ENCODE results near the gene ATP8A2.
A peak's percentile ranks its signal among the peaks of the same experiment; 100 is the strongest.
"Not testable (repeated sequence)": the region's sequence is repeated elsewhere in the genome, so short reads cannot be mapped to it uniquely, and the experiment has no call there.

ATP8A2 gene

DNA sequence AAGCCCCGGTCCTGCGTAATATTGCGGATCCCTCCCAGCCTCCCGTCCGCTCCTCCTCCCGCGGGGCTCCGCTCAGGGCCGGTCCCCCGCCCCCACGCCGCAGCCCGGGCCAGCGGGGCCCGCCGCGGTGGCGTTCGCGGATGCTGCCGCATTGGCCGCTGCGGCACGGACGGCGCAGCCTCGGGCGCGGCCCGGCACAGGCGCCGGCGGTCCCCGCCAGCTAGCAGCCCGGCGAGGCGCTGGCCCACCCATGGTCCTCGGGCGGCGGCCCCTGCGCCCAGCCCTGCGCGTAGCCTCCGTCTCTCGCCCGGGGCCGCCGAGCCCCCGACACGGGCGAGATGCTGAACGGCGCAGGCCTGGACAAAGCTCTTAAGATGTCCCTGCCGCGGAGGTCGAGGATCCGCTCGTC is at the start of gene ATP8A2:
Gene ATP8A2, plus strand, starts transcription at position 100 of the 409 bp plus-strand sequence. Its CDS starts 239 bp downstream, at position 339.
- no peak for DNase-seq (ENCODE audit: low read depth)

- no peak for DNase-seq (ENCODE audit: low read depth)
Measured at GRCh38 chr13:25324100-25324499, 47.7 kb upstream of the ATP8A2 start.

- peak; percentile 71 for DNase-seq (ENCODE audit: low read depth)
Measured at GRCh38 chr13:25329706-25330105, 42.1 kb upstream of the ATP8A2 start.

GRCh38 chr13:25330541-25330940 is 41.2 kb upstream of the ATP8A2 start:
- DNase-seq (ENCODE audit: low read depth): peak; percentile 43

- DNase-seq (ENCODE audit: low read depth): no peak
Measured at GRCh38 chr13:25335856-25336255, 35.9 kb upstream of the ATP8A2 start.

GRCh38 chr13:25345576-25345975 is 26.2 kb upstream of the ATP8A2 start:
- DNase-seq (ENCODE audit: low read depth): peak; percentile 20

DNA sequence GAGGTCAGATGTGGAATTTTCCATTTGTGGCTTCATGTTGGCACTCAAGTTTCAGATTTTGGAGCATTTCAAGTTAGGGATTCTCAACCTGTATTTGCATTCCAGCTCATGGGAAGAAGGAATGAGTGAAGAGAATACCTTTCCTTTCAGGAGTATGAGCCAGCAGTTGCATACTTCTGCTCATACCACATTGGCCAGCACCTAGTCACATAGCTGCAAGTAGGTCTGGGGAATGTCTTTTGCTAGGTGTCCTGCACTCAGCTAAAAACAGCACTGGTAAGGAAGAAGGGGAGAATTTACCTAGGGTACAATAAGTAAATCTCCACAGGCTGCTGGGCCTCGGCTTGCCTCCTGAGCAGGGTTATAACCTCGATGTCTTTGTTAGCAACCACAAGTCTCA is 24.6 kb upstream of the ATP8A2 start:
- DNase-seq (ENCODE audit: low read depth): no peak

GRCh38 chr13:25351404-25351803 is 20.4 kb upstream of the ATP8A2 start:
- no peak for DNase-seq (ENCODE audit: low read depth)

DNA sequence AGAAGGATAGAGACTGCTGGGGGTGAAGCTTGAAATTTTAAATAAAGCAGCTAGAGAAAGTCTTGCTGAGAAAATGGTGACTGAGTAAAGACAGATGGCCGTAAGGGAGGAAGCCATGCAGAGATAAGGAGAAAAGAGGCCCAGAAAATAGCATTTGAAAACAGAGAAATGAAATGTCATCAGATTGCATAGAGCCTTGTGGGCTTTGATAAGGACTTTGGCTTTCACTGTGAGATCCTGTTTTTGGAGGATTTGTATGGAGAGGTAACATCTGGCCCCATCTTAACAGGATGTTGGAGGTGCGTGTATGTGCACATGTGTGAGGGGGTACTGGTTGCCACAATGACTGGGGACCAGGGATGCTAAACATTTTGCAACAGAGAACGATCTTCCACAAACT is 19.5 kb upstream of the ATP8A2 start:
- DNase-seq (ENCODE audit: low read depth): no peak

GRCh38 chr13:25352806-25353205 is 19.0 kb upstream of the ATP8A2 start:
- no peak for DNase-seq (ENCODE audit: low read depth)

GRCh38 chr13:25353344-25353743 is 18.4 kb upstream of the ATP8A2 start:
- no peak for DNase-seq (ENCODE audit: low read depth)

- DNase-seq (ENCODE audit: low read depth): no peak
Measured at GRCh38 chr13:25354377-25354776, 17.4 kb upstream of the ATP8A2 start.

- not testable (repeated sequence) for DNase-seq (ENCODE audit: low read depth)
Measured at GRCh38 chr13:25360443-25360842, 11.3 kb upstream of the ATP8A2 start.

DNA sequence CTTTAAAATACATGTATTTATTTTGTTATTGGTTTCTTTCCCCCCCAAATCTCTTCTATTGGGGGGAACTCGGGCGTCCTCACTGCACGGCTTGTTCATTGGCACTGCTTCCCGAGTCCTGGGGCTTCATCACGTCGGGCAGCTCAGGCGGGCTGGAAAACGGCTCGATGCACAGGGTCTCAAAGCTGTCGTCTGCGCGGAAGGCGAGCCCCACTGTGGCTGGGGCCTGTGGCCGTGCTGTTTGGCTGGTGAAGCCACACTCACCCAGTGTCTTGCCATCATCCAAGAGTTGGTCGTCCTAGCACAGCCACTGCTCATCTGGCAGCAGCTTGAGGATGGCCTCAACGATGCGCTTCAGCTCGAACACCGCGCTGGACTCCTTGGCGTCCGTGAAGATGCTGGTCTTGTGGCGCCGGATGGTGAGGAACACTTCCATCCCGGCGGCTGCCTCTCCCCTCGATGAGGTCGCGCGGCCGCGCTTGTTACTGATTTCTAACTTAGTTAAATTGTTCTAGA is 6.0 kb upstream of the ATP8A2 start:
- DNase-seq (ENCODE audit: low read depth): no peak

- DNase-seq (ENCODE audit: low read depth): no peak
Measured at GRCh38 chr13:25371158-25371874, 458 bp upstream of the ATP8A2 start.

DNA sequence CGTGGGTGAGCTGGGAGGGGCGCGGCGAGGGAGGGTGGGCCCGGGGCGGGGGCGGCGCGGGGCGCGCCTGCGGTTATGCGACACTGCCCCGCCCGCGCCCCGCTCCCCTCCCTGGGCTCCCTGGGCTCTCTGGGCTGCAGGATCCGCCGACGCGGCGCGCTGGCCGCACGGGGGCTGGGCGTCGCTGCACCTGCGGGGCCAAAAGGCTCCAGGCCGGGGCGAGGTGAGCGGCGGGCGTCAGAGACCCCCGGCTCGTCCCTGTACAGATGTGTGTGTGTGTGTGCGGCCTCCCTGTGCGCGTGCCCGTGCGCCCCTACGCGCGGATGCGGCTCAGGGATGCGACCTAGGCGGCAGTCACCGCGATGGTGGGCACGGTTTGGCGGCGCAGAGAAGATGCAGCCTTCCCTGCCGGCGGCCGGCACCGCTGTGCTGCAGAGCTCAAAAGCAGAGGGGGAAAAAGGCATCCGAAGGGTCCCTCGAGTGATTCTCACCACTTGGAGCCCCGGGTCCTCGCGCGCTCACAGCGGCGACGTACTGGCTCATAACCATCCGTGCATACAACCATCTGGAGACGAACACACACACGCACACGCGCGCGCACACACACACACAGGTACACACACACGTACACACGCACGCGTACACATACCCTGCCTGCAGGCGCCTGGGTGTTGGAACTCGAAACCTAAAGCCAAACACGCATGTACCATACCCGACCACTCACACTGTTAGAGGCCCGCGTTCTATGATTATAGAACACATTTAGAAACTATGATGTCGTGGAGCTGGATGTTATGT is 709 bp downstream of the ATP8A2 start:
- no peak for DNase-seq (ENCODE audit: low read depth)

- DNase-seq (ENCODE audit: low read depth): peak; percentile 56
Measured at GRCh38 chr13:25375727-25376358, 4.1 kb downstream of the ATP8A2 start.

GRCh38 chr13:25377244-25377962 is 5.6 kb downstream of the ATP8A2 start:
- no peak for DNase-seq (ENCODE audit: low read depth)

DNA sequence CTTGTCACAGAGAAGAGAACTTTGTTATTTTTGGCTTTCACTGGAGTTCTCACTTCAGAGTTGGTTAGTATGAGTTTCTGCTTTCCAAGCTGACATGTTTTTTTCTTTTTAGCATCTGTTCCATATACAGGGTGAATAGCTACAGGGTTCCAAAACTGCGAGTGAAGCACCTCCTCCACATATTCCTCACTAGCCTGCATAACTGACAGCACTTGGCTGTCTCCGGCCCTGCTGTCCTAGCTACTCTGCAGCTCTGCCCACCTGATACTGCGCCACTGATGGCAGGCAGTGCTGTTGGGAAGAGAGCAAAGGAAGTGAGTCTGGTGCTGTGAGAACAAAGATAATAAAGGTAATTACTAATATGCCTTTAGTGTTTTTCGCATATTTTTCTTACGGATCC is 6.8 kb downstream of the ATP8A2 start:
- DNase-seq (ENCODE audit: low read depth): no peak

- DNase-seq (ENCODE audit: low read depth): no peak
Measured at GRCh38 chr13:25379011-25379410, 7.2 kb downstream of the ATP8A2 start.

DNA sequence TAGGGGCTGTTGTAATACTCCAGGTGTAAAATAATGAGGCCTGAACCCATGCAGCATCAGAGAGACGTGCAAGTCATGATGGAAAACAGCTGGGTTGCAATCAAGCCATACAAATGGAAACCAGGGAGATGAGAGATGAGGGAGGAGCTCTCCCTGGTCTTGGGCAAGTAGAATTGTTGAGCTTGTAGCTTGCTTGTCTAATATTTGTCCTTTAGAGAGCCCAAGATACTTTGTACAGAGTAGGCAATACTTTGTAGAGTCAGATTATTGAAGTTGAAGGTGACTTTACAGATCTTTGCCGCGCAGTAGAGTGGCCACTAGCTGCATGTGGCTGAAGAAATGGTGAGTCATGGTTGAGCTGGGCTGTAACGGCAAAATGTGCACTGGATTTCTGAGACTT is 8.3 kb downstream of the ATP8A2 start:
- DNase-seq (ENCODE audit: low read depth): no peak

- DNase-seq (ENCODE audit: low read depth): no peak
Measured at GRCh38 chr13:25380741-25381324, 9.1 kb downstream of the ATP8A2 start.
